CD14-positive monocyte (primary cell): Measurements from ENCODE around the gene EFHC1. TPM values are rescaled to one million over a fixed set of nuclear protein-coding genes. Genes with fewer than 3 reads are reported as not detected.

Experiments used
- DNase-seq, 3 donors: peaks; one replicate each; pipeline ENCODE4 v3.0.0-alpha.2; 2011 to 2022
- H2AFZ ChIP-seq: 2 replicates; pipeline ENCODE4 v1.6.0; 2012; ENCODE audit warnings: mild to moderate bottlenecking, low read depth, low read length, inconsistent platforms; ENCODE audit not compliant: insufficient read depth, poor library complexity, severe bottlenecking
- H3K27ac ChIP-seq, 2 donors: 1 replicate in 1 of 2; 2 replicates in 1 of 2; pipeline ENCODE4 v1.5.1; 2012 to 2013; ENCODE audit warnings: low read length in 2 of 2, control low read depth in 1 of 2, inconsistent platforms in 1 of 2, low read depth in 1 of 2, mild to moderate bottlenecking in 1 of 2
- H3K27me3 ChIP-seq, 2 donors: one replicate each; pipeline versions ENCODE4 v1.6.0 to v1.6.1; 2011 to 2013; ENCODE audit warnings: low read length in 2 of 2; ENCODE audit not compliant: control insufficient read depth in 2 of 2, insufficient read depth in 2 of 2
- H3K36me3 ChIP-seq, 2 donors: replicated peaks in 1 of 2; 1 replicate in 1 of 2; 2 replicates in 1 of 2; pipeline versions ENCODE4 v1.5.1 to v1.6.1; 2012 to 2013; ENCODE audit warnings: low read length in 2 of 2, control low read depth in 1 of 2, inconsistent platforms in 1 of 2, mild to moderate bottlenecking in 1 of 2; ENCODE audit not compliant: insufficient read depth in 2 of 2, control insufficient read depth in 1 of 2
- H3K4me1 ChIP-seq, 2 donors: 1 replicate in 1 of 2; 2 replicates in 1 of 2; pipeline versions ENCODE4 v1.5.1 to v1.6.1; 2012 to 2013; ENCODE audit warnings: low read length in 2 of 2, control low read depth in 1 of 2, inconsistent platforms in 1 of 2, mild to moderate bottlenecking in 1 of 2, moderate library complexity in 1 of 2; ENCODE audit not compliant: insufficient read depth in 2 of 2, control insufficient read depth in 1 of 2
- H3K4me2 ChIP-seq: replicated peaks from 2 replicates; pipeline ENCODE3; 2012; ENCODE audit warnings: low read length, moderate library complexity, mild to moderate bottlenecking; ENCODE audit not compliant: poor library complexity, severe bottlenecking; ENCODE audit errors: extremely low read depth
- H3K4me3 ChIP-seq, 3 experiments: fragments of 200-600 bp in 1 of 3; sonication (generic) in 1 of 3; replicated peaks in 1 of 3; 1 replicate in 2 of 3; 2 replicates in 1 of 3; pipeline ENCODE4 v1.5.1; 2011 to 2013; ENCODE audit warnings: low read length in 3 of 3, mild to moderate bottlenecking in 3 of 3, control low read depth in 2 of 3, low read depth in 2 of 3, inconsistent platforms in 1 of 3, moderate library complexity in 1 of 3
- H3K79me2 ChIP-seq: 2 replicates; pipeline ENCODE4 v1.6.0; 2012; ENCODE audit warnings: mild to moderate bottlenecking, control low read depth, inconsistent platforms, low read length, moderate library complexity; ENCODE audit not compliant: insufficient read depth
- H3K9ac ChIP-seq: 2 replicates; pipeline ENCODE4 v1.6.0; 2017; ENCODE audit warnings: low read length, mild to moderate bottlenecking; ENCODE audit not compliant: insufficient read depth, poor library complexity, severe bottlenecking
- H3K9me3 ChIP-seq, 2 donors: replicated peaks in 1 of 2; 1 replicate in 1 of 2; 2 replicates in 1 of 2; pipeline versions ENCODE4 v1.5.1 to v1.6.1; 2012 to 2013; ENCODE audit warnings: low read length in 2 of 2, control low read depth in 1 of 2; ENCODE audit not compliant: control insufficient read depth in 1 of 2, insufficient read depth in 1 of 2
- H4K20me1 ChIP-seq: 2 replicates; pipeline ENCODE4 v1.6.0; 2012; ENCODE audit warnings: mild to moderate bottlenecking, low read length, control low read depth, moderate library complexity; ENCODE audit not compliant: insufficient read depth
- H3K27ac Mint-ChIP-seq, 7 donors: one replicate each; pipeline ENCODE4 v1.8.0; 2020; ENCODE audit warnings: mild to moderate bottlenecking in 7 of 7, mixed read lengths in 7 of 7, moderate library complexity in 6 of 7, inconsistent platforms in 2 of 7
- H3K27me3 Mint-ChIP-seq, 3 donors: one replicate each; pipeline ENCODE4 v1.8.0; 2021 to 2022; ENCODE audit warnings: low read depth in 3 of 3, mild to moderate bottlenecking in 3 of 3, mixed read lengths in 3 of 3, moderate library complexity in 3 of 3, inconsistent platforms in 1 of 3
- H3K36me3 Mint-ChIP-seq, 2 donors: one replicate each; pipeline ENCODE4 v1.8.0; 2020; ENCODE audit warnings: mixed read lengths in 2 of 2, inconsistent platforms in 1 of 2, mild to moderate bottlenecking in 1 of 2
- H3K4me1 Mint-ChIP-seq: one replicate; pipeline ENCODE4 v1.8.0; 2020; ENCODE audit warnings: mild to moderate bottlenecking, mixed read lengths
- H3K4me3 Mint-ChIP-seq, 2 donors: one replicate each; pipeline ENCODE4 v1.8.0; 2020; ENCODE audit warnings: mild to moderate bottlenecking in 2 of 2, mixed read lengths in 2 of 2, moderate library complexity in 1 of 2
- H3K9me3 Mint-ChIP-seq, 7 donors: one replicate each; pipeline ENCODE4 v1.8.0; 2020 to 2022; ENCODE audit warnings: mixed read lengths in 7 of 7, mild to moderate bottlenecking in 6 of 7, moderate library complexity in 6 of 7, inconsistent platforms in 2 of 7
- CTCF ChIP-seq: fragments of 200-600 bp; IDR thresholded peaks from one replicate; pipeline ENCODE4 v1.8.0; 2022; ENCODE audit warnings: antibody characterized with exemption, mild to moderate bottlenecking
- WGBS: methylation state at CpG from one replicate; pipeline ENCODE4 v1.1.5; 2013; ENCODE audit warnings: missing lambda C conversion rate; ENCODE audit not compliant: insufficient coverage; 5-methylcytosine and 5-hydroxymethylcytosine counted together
- intact Hi-C, 2 donors: fragments of 100-400 bp; cut with micrococcal nuclease; formaldehyde crosslinking; loops; one replicate each; pipeline versions ENCODE4 v1.15.0 to v1.15.1; 2023
- polyA plus RNA-seq, 3 donors: library from polyadenylated mRNA; depleted of rRNA in 1 of 3; unstranded in 2 of 3; stranded (reverse) in 1 of 3; fragments of 300-500 nt in 2 of 3; fragments of >200 nt in 1 of 3; fragmentation: Illumina TruSeq in 2 of 3; gene quantifications; 1 replicate in 2 of 3; 2 replicates in 1 of 3; pipeline ENCODE4 v1.2.3, GENCODE V29; 2012 to 2021

The EFHC1 gene
- polyA plus RNA-seq, 3 donors = 0.30 to 13.5 (median 2.3) TPM

GRCh38 chr6:52540286-52540902 lies 120.3 kb downstream of the EFHC1 start:
- peaks cover 0 to 26% of the 10 kb centered on the region in 2 donors for H3K36me3 ChIP-seq
- H3K9ac ChIP-seq = no peak overlapping the region
- Mint-ChIP-seq H3K9me3 (no peaks in the 10 kb centered on the region), H3K27ac (no peak overlapping the region), H3K27me3 (no peaks in the 10 kb centered on the region), H3K4me1 (peaks cover 12% of the 10 kb centered on the region), H3K4me3 (no peak overlapping the region), H3K36me3 (peaks cover 15 to 26% of the 10 kb centered on the region in 2 donors)
- DNase-seq = no peak
- 90% methylated on average over 1 of the region's 3 CpGs for WGBS
- H3K4me3 ChIP-seq = no peak overlapping the region
- H3K4me1 ChIP-seq = no peaks in the 10 kb centered on the region
- no peaks in the 10 kb centered on the region for H3K27me3 ChIP-seq
- H2AFZ ChIP-seq = no peak overlapping the region
- no peaks in the 10 kb centered on the region for H3K9me3 ChIP-seq
- no peak for TF ChIP-seq CTCF
- intact Hi-C loops = no loop called here
- H4K20me1 ChIP-seq = peaks cover 80% of the 10 kb centered on the region
- H3K79me2 ChIP-seq = peaks cover 78% of the 10 kb centered on the region
- H3K27ac ChIP-seq = no peak overlapping the region
- no peak overlapping the region for H3K4me2 ChIP-seq

GRCh38 chr6:52541135-52541534 lies 121.0 kb downstream of the EFHC1 start:
- no peak overlapping the region for H2AFZ ChIP-seq
- no peak overlapping the region for H3K4me3 ChIP-seq
- Mint-ChIP-seq H3K4me3 (no peak overlapping the region), H3K36me3 (peaks cover 14 to 22% of the 10 kb centered on the region in 2 donors), H3K4me1 (peaks cover 19% of the 10 kb centered on the region), H3K27me3 (no peaks in the 10 kb centered on the region), H3K9me3 (no peaks in the 10 kb centered on the region), H3K27ac (no peak overlapping the region)
- no peak overlapping the region for H3K9ac ChIP-seq
- TF ChIP-seq CTCF = no peak
- DNase-seq = no peak
- no peak overlapping the region for H3K27ac ChIP-seq
- no peak overlapping the region for H3K4me2 ChIP-seq
- peaks cover 82% of the 10 kb centered on the region for H3K79me2 ChIP-seq
- H3K27me3 ChIP-seq = no peaks in the 10 kb centered on the region
- H4K20me1 ChIP-seq = peaks cover 87% of the 10 kb centered on the region
- H3K9me3 ChIP-seq = no peaks in the 10 kb centered on the region
- no peaks in the 10 kb centered on the region for H3K4me1 ChIP-seq
- intact Hi-C loops = no loop called here
- WGBS = 90% methylated on average over 3 of the region's 6 CpGs
- H3K36me3 ChIP-seq = peaks cover 0 to 21% of the 10 kb centered on the region in 2 donors
